ENCODE measurements around the gene COMP.

- TF ChIP-seq, protein P1, sequence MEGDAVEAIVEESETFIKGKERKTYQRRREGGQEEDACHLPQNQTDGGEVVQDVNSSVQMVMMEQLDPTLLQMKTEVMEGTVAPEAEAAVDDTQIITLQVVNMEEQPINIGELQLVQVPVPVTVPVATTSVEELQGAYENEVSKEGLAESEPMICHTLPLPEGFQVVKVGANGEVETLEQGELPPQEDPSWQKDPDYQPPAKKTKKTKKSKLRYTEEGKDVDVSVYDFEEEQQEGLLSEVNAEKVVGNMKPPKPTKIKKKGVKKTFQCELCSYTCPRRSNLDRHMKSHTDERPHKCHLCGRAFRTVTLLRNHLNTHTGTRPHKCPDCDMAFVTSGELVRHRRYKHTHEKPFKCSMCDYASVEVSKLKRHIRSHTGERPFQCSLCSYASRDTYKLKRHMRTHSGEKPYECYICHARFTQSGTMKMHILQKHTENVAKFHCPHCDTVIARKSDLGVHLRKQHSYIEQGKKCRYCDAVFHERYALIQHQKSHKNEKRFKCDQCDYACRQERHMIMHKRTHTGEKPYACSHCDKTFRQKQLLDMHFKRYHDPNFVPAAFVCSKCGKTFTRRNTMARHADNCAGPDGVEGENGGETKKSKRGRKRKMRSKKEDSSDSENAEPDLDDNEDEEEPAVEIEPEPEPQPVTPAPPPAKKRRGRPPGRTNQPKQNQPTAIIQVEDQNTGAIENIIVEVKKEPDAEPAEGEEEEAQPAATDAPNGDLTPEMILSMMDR (IDR thresholded peaks at IDR 0.05) = no peak
- TF ChIP-seq EP300 (IDR thresholded peaks at IDR 0.05) (no peak), POLR2A (IDR thresholded peaks at IDR 0.05) (no peak)
Measured at GRCh38 chr19:18745012-18745735, 45.9 kb downstream of the COMP start.

Data from suprapubic skin (tissue), 3 donors.